Activated CD8-positive, alpha-beta memory T cell treated with anti-CD3 and anti-CD28 coated beads for 1 hour (primary cell): ENCODE results near the gene BMAL1.

Experiments
- DNase-seq, 2 donors: peaks; one replicate each; pipeline ENCODE4 v3.0.0-alpha.2; 2020; ENCODE audit warnings: low read depth in 1 of 2; ENCODE audit errors: extremely low read depth in 1 of 2

BMAL1 gene

GRCh38 chr11:13290221-13290980, 12.8 kb downstream of the BMAL1 start:
- DNase-seq = no peak

- no peak for DNase-seq
Measured at GRCh38 chr11:13291361-13291760, 13.8 kb downstream of the BMAL1 start.

GRCh38 chr11:13291800-13292199, 14.2 kb downstream of the BMAL1 start:
- no peak for DNase-seq

GRCh38 chr11:13292970-13293369, 15.4 kb downstream of the BMAL1 start:
- DNase-seq = no peak

GRCh38 chr11:13294178-13294577, 16.6 kb downstream of the BMAL1 start:
- DNase-seq = no peak

- DNase-seq = no peak
Measured at GRCh38 chr11:13294771-13295579, 17.4 kb downstream of the BMAL1 start.

- DNase-seq = no peak
Measured at GRCh38 chr11:13297308-13297916, 19.8 kb downstream of the BMAL1 start.

GRCh38 chr11:13297917-13298356, 20.3 kb downstream of the BMAL1 start:
- DNase-seq = no peak

GRCh38 chr11:13298765-13299164, 21.2 kb downstream of the BMAL1 start:
- DNase-seq = no peak

- no peak for DNase-seq
Measured at GRCh38 chr11:13301522-13301921, 23.9 kb downstream of the BMAL1 start.

- DNase-seq = no peak
Measured at GRCh38 chr11:13302420-13302958, 24.9 kb downstream of the BMAL1 start.

- no peak for DNase-seq
Measured at GRCh38 chr11:13303668-13304649, 26.4 kb downstream of the BMAL1 start.

GRCh38 chr11:13304655-13305335, 27.2 kb downstream of the BMAL1 start:
- DNase-seq = no peak

- DNase-seq = no peak
Measured at GRCh38 chr11:13308704-13309103, 31.1 kb downstream of the BMAL1 start.

GRCh38 chr11:13309156-13309555, 31.6 kb downstream of the BMAL1 start:
- no peak for DNase-seq

- DNase-seq = no peak
Measured at GRCh38 chr11:13310443-13310842, 32.9 kb downstream of the BMAL1 start.

- no peak for DNase-seq
Measured at GRCh38 chr11:13311570-13311969, 34.0 kb downstream of the BMAL1 start.

- DNase-seq = no peak
Measured at GRCh38 chr11:13313005-13313819, 35.6 kb downstream of the BMAL1 start.
